ENCODE measurements around the gene KCNC1. TPM values are rescaled to one million over a fixed set of nuclear protein-coding genes. Genes with fewer than 3 reads are reported as not detected.

KCNC1 gene
- polyA plus RNA-seq, 1 experiment = not detected

- CTCF ChIA-PET = interaction anchor here (1.0 kb wide), 1 partner anchor 50 kb away, joined by 3 read pairs; no protein-coding TSS in a partner anchor
Observed at GRCh38 chr11:17724020-17724908, 10.3 kb upstream of the KCNC1 start.

GRCh38 chr11:17725174-17725573, 9.4 kb upstream of the KCNC1 start:
- CTCF ChIA-PET = interaction anchor here (0.9 to 1.4 kb wide), 2 partner anchors 126 to 261 kb away, joined by 3 to 6 read pairs; no protein-coding TSS in a partner anchor
- H3K4me3 ChIP-seq (ENCODE audit: low read depth, low read length) = no peak overlapping the region
- no peak for TF ChIP-seq CTCF (IDR thresholded peaks at IDR 0.05; ENCODE audit: insufficient read depth, low read depth, low read length)

More at GRCh38 chr11:17724020-17724908, 10.3 kb upstream of the KCNC1 start:
- H3K27me3 ChIP-seq (ENCODE audit: control insufficient read depth, insufficient read depth, low read length) = peaks cover 39% of the 10 kb centered on the region
- no peak for TF ChIP-seq CTCF (IDR thresholded peaks at IDR 0.05; ENCODE audit: insufficient read depth, low read depth, low read length)
- H3K36me3 ChIP-seq (ENCODE audit: control insufficient read depth, insufficient read depth, low read length) = no peaks in the 10 kb centered on the region
- no peak overlapping the region for H3K4me3 ChIP-seq (ENCODE audit: low read depth, low read length)
- POLR2A ChIA-PET = no interaction called here
- DNase-seq (ENCODE audit: low read depth) = no peak

GRCh38 chr11:17730137-17730536, 4.4 kb upstream of the KCNC1 start:
- ChIA-PET CTCF (interaction anchor here (1.0 to 21.3 kb wide), 29 partner anchors 8 to 375 kb away, joined by 3 to 533 read pairs (median 5); partner anchors contain the start of genes MYOD1 and SAAL1), POLR2A (no interaction called here)
- Histone ChIP-seq H3K36me3 (ENCODE audit: control insufficient read depth, insufficient read depth, low read length) (no peaks in the 10 kb centered on the region), H3K27me3 (ENCODE audit: control insufficient read depth, insufficient read depth, low read length) (peaks cover 16% of the 10 kb centered on the region), H3K4me3 (ENCODE audit: low read depth, low read length) (no peak overlapping the region)
- TF ChIP-seq CTCF (IDR thresholded peaks at IDR 0.05; ENCODE audit: insufficient read depth, low read depth, low read length) = no peak
- DNase-seq (ENCODE audit: low read depth) = no peak

More at GRCh38 chr11:17725174-17725573, 9.4 kb upstream of the KCNC1 start:
- DNase-seq (ENCODE audit: low read depth) = no peak
- H3K27me3 ChIP-seq (ENCODE audit: control insufficient read depth, insufficient read depth, low read length) = peaks cover 34% of the 10 kb centered on the region
- no peaks in the 10 kb centered on the region for H3K36me3 ChIP-seq (ENCODE audit: control insufficient read depth, insufficient read depth, low read length)
- POLR2A ChIA-PET = no interaction called here

- peaks cover 17% of the 10 kb centered on the region for H3K27me3 ChIP-seq (ENCODE audit: control insufficient read depth, insufficient read depth, low read length)
- ChIA-PET CTCF (interaction anchor here (0.6 to 21.3 kb wide), 47 partner anchors 9 to 1000 kb away, joined by 3 to 533 read pairs (median 4); partner anchors contain the start of genes MYOD1 and SAAL1), POLR2A (no interaction called here)
Observed at GRCh38 chr11:17730608-17731462, 3.7 kb upstream of the KCNC1 start.

More at GRCh38 chr11:17730608-17731462, 3.7 kb upstream of the KCNC1 start:
- H3K4me3 ChIP-seq (ENCODE audit: low read depth, low read length) = no peak overlapping the region
- DNase-seq (ENCODE audit: low read depth) = no peak
- no peaks in the 10 kb centered on the region for H3K36me3 ChIP-seq (ENCODE audit: control insufficient read depth, insufficient read depth, low read length)
- peak; percentile 92 for TF ChIP-seq CTCF (IDR thresholded peaks at IDR 0.05; ENCODE audit: insufficient read depth, low read depth, low read length)
